ENCODE results near the gene VPS45.
"Not testable (repeated sequence)": the region's sequence is repeated elsewhere in the genome, so short reads cannot be mapped to it uniquely, and the experiment has no call there.

VPS45 gene

GRCh38 chr1:150135400-150135799, 67.8 kb downstream of the VPS45 start:
- DNase-seq = not testable (repeated sequence)

GRCh38 chr1:150138044-150138443, 70.5 kb downstream of the VPS45 start:
- DNase-seq = no peak

- no peak for DNase-seq
Measured at GRCh38 chr1:150141452-150141851, 73.9 kb downstream of the VPS45 start.

- DNase-seq = no peak
Measured at GRCh38 chr1:150142083-150142482, 74.5 kb downstream of the VPS45 start.

GRCh38 chr1:150144606-150145005, 77.0 kb downstream of the VPS45 start:
- no peak for DNase-seq

GRCh38 chr1:150146016-150146415, 78.4 kb downstream of the VPS45 start:
- not testable (repeated sequence) for DNase-seq

- DNase-seq = no peak
Measured at GRCh38 chr1:150146849-150147542, 79.4 kb downstream of the VPS45 start.

GRCh38 chr1:150148837-150149270, 81.3 kb downstream of the VPS45 start:
- DNase-seq = no peak

- DNase-seq = peak; percentile 82
Measured at GRCh38 chr1:150149271-150150132, 81.9 kb downstream of the VPS45 start, which contains the start of gene PLEKHO1. PLEKHO1 (plus strand) TSS chr1:150149916; CDS start chr1:150150258, 342 bp downstream.

GRCh38 chr1:150150133-150151021, 82.8 kb downstream of the VPS45 start:
- DNase-seq = peak; percentile 11

GRCh38 chr1:150151291-150152181, 84.0 kb downstream of the VPS45 start:
- peak; percentile 49 for DNase-seq

GRCh38 chr1:150152182-150152536, 84.6 kb downstream of the VPS45 start:
- no peak for DNase-seq

- DNase-seq = no peak
Measured at GRCh38 chr1:150152772-150153456, 85.3 kb downstream of the VPS45 start.

GRCh38 chr1:150154143-150154542, 86.6 kb downstream of the VPS45 start:
- no peak for DNase-seq

- no peak for DNase-seq
Measured at GRCh38 chr1:150155413-150156071, 88.0 kb downstream of the VPS45 start.

- DNase-seq = no peak
Measured at GRCh38 chr1:150156868-150157603, 89.5 kb downstream of the VPS45 start.

- DNase-seq = no peak
Measured at GRCh38 chr1:150159550-150159949, 92.0 kb downstream of the VPS45 start.

- DNase-seq = no peak
Measured at GRCh38 chr1:150160964-150161621, 93.5 kb downstream of the VPS45 start.

All from activated T-cell treated with anti-CD3 and anti-CD28 coated beads for 4 hours (primary cell).